ENCODE measurements around the gene SENP2.
"Not testable (repeated sequence)": the region's sequence is repeated elsewhere in the genome, so short reads cannot be mapped to it uniquely, and the experiment has no call there.

The SENP2 gene

DNA sequence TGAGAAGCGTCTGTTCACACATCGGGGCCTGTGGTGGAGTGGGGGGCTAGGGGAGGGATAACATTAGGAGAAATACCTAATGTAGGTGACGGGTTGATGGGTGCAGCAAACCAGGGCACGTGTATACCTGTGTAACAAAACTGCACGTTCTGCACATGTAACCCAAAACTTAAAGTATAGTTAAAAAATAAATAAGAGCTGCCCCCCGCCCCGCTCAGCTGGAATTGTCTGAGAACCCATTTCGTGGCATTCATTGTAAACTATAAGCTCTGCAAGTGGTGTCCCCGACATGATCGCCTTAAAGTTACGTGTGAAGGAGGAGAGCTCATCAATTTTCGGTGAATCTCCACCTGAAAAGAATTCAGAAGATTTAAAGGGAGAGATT, 26.4 kb upstream of the SENP2 start:
- DNase-seq (ENCODE audit: insufficient read length) (no peak), FAIRE-seq (no peak)
- TF ChIP-seq POLR2A (IDR thresholded peaks at IDR 0.05; ENCODE audit: low read depth, low read length) = no peak
- no peak for TF ChIP-seq TAF1 (IDR thresholded peaks at IDR 0.05; ENCODE audit: borderline replicate concordance, low read depth, low read length)
- TF ChIP-seq POLR2AphosphoS5 (IDR thresholded peaks at IDR 0.05; ENCODE audit: low read depth, low read length) = no peak

DNA sequence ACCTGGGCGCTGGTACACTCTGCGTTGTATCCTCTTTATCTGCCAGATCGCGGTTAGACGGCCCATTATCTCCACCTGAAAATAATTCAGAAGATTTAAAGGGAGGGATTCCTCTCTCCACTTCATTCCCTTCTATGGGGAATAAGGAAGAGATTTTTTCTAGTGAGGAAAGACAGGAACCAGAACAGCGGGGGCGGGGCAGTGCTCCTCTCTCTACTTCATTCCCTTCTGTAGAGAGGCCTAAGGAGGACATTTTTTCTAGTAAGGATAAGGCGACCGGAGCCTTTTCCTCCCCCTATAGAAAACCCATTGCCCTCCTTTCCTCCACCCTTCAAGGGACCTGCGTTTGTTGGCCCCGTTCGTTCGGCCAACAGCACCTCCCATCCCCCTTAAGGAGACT, 25.4 kb upstream of the SENP2 start:
- no peak for TF ChIP-seq POLR2A (IDR thresholded peaks at IDR 0.05; ENCODE audit: low read depth, low read length)
- TF ChIP-seq POLR2AphosphoS5 (IDR thresholded peaks at IDR 0.05; ENCODE audit: low read depth, low read length) = no peak
- TF ChIP-seq TAF1 (IDR thresholded peaks at IDR 0.05; ENCODE audit: borderline replicate concordance, low read depth, low read length) = no peak
- FAIRE-seq (no peak), DNase-seq (ENCODE audit: insufficient read length) (no peak)

DNA sequence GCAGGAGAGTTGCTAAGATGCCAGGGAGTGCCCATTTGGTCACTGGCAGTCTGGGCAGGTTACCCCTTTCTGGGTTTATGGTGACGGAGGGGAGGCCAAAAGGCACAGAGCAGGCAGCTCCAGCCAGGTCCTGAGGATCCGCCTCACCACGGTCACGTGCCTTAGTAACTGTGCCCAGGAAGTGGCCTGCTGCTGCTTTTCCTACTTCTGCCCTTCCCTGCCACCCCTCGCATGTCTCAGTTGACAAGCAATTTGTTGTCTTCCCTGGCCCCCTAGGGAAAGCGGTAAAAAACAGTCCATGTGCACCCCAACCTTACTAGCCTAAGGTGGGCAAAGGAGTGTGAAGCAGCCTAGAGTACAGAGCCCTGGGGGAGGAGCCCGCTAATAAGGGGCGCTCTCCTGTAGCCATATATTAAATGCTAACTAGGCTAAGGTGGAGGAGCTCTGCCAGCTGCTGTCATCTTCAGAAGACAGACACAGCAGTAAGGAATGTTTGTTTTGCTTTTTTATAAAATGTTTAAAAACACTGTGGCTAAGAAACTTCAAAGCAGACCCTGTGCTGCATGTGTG, 24.6 kb upstream of the SENP2 start:
- DNase-seq (ENCODE audit: insufficient read length) = no peak
- FAIRE-seq = no peak
- TF ChIP-seq POLR2A (IDR thresholded peaks at IDR 0.05; ENCODE audit: low read depth, low read length) = no peak
- TF ChIP-seq TAF1 (IDR thresholded peaks at IDR 0.05; ENCODE audit: borderline replicate concordance, low read depth, low read length) = no peak
- TF ChIP-seq POLR2AphosphoS5 (IDR thresholded peaks at IDR 0.05; ENCODE audit: low read depth, low read length) = no peak

DNA sequence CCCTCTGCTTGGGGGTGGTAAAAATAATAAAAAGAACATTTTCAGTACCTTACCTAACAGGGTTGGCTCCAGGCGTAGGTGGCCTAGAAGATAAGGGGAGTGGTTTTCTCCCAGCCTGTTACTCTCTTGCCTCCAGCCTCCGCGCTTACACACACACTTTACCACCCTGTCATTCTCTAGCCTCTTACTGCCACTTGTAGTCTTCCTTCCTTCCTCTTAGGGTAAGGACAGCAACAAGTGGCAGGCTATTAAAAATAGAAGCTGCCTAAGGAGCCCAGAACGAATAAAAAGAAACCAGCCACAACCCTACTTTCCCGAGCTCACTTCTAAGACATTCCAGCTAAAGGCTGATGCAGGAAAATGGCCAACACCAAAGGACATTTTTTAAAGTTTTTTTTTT, 24.1 kb upstream of the SENP2 start:
- no peak for TF ChIP-seq TAF1 (IDR thresholded peaks at IDR 0.05; ENCODE audit: borderline replicate concordance, low read depth, low read length)
- TF ChIP-seq POLR2A (IDR thresholded peaks at IDR 0.05; ENCODE audit: low read depth, low read length) = no peak
- no peak for TF ChIP-seq POLR2AphosphoS5 (IDR thresholded peaks at IDR 0.05; ENCODE audit: low read depth, low read length)
- FAIRE-seq (no peak), DNase-seq (ENCODE audit: insufficient read length) (no peak)

DNA sequence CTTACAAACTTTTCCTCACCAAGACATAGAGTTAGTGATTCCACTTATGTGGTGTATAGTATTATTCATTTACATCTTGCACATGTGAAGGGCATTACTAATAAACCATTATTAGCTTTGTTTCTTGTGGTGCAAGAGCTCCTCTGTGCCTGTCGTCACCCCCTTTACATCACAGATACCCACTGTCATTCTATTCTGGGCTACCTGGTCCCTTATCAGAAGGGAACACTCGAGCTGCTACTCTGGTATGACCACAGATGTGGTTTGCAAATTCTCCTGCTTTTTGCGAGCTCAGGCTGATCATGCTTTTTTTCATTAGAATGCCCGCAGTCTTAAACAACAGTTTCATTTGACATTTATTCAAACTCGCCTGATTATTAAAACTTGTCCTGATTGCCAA, 13.9 kb upstream of the SENP2 start:
- TF ChIP-seq POLR2AphosphoS5 (IDR thresholded peaks at IDR 0.05; ENCODE audit: low read depth, low read length) (no peak), POLR2A (IDR thresholded peaks at IDR 0.05; ENCODE audit: low read depth, low read length) (no peak), TAF1 (IDR thresholded peaks at IDR 0.05; ENCODE audit: borderline replicate concordance, low read depth, low read length) (no peak)
- FAIRE-seq (no peak), DNase-seq (ENCODE audit: insufficient read length) (no peak)

DNA sequence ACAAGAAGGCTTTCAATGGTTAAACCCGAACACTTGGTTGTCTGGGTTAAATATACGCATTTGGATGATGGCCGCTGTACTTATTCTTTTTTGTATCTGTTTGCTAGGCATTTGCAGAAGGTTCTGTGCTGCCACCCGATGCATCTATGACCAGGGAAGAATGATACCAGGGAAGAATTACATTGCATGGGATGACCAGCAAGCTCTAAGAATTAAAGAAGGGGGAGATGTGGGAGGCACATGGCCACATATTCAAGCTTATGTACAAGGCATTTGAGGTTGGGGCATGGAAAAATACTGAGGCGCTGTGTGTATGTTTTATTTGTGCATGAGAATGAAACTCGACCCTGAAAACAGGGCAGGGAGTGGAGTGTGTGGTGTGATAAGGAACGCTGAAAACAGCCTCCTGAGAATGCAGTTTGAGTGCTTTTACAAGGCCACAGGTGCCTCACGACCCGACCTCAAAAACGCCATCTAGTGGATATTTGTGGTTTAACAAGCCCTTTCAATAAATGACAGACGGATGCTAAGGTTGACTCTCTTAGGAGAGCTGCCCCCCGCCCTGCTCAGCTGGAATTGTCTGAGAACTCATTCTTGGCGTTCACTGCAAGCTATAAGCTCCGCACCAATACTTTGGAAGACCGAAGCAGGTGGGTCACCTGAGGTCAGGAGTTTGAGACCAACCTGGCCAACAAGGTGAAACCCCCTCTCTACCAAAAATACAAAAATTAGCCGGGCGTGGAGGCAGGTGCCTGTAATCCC, 10.8 kb upstream of the SENP2 start:
- peak; percentile 94 for FAIRE-seq
- not testable (repeated sequence) for DNase-seq (ENCODE audit: insufficient read length)

DNA sequence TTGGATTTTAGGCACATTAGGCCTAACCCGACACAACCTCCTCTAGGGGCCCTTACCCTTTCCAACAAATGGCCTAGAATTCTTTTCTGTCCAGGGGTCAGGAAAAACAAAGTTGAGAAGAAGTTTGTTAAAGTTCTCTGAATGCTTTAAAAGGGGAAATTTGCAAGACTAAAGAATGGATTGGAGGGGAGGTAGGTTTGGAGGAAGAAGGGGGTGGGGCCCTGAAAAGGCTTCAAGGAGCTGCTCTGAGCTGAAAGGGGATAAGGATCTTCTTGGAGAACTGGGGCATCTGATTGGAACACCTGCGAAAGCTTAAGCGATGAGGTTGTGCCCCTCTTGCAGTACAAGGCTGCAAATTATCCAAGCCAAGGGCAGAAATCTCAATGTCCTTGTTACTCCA, 3.9 kb upstream of the SENP2 start:
- TF ChIP-seq POLR2A (IDR thresholded peaks at IDR 0.05; ENCODE audit: low read depth, low read length) = no peak
- no peak for TF ChIP-seq POLR2AphosphoS5 (IDR thresholded peaks at IDR 0.05; ENCODE audit: low read depth, low read length)
- TF ChIP-seq TAF1 (IDR thresholded peaks at IDR 0.05; ENCODE audit: borderline replicate concordance, low read depth, low read length) = no peak
- no peak for FAIRE-seq
- no peak for DNase-seq (ENCODE audit: insufficient read length)

DNA sequence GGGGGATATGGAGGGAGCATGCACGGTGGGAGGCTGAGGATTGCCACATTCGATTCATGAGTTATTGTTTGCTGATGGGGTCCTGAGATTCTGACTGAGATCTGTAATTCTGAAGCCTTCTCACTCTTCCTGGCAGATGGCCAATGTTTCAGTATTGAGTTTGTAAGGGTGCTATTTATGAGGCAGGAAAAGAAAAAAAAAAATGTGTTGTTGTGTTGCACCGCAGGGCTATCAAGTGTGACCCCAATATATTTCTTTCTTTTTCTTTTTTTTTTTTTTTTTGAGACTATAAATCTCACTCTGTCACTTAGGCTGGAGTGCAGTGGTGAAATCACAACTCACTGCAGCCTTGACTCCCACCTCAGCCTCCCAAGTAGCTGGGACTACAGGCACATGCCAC, 3.2 kb upstream of the SENP2 start:
- FAIRE-seq (peak; percentile 9), DNase-seq (ENCODE audit: insufficient read length) (peak; percentile 32)
- TF ChIP-seq POLR2AphosphoS5 (IDR thresholded peaks at IDR 0.05; ENCODE audit: low read depth, low read length) (no peak), POLR2A (IDR thresholded peaks at IDR 0.05; ENCODE audit: low read depth, low read length) (no peak), TAF1 (IDR thresholded peaks at IDR 0.05; ENCODE audit: borderline replicate concordance, low read depth, low read length) (no peak)

DNA sequence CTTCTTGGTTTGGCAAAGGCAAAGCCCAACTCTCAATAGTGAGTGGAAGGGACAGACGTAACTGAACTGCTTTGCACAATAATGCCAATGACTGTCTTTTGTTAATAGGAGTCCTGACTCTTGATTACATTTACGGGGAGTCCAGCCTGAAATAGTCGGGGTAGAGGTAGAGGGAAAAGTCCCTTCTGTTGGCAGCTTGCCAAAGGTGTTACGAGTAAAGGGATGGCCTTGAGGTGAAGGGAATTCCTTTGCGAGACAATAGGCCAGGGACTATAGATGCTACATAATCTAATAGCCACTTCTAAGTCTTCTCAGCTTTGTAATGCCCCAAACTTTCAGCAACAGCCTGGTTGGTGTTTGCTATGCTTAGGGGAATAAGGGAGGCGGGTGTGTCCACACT, 2.2 kb upstream of the SENP2 start:
- TF ChIP-seq POLR2A (IDR thresholded peaks at IDR 0.05; ENCODE audit: low read depth, low read length) (no peak), TAF1 (IDR thresholded peaks at IDR 0.05; ENCODE audit: borderline replicate concordance, low read depth, low read length) (no peak), POLR2AphosphoS5 (IDR thresholded peaks at IDR 0.05; ENCODE audit: low read depth, low read length) (no peak)
- DNase-seq (ENCODE audit: insufficient read length) (no peak), FAIRE-seq (no peak)

DNA sequence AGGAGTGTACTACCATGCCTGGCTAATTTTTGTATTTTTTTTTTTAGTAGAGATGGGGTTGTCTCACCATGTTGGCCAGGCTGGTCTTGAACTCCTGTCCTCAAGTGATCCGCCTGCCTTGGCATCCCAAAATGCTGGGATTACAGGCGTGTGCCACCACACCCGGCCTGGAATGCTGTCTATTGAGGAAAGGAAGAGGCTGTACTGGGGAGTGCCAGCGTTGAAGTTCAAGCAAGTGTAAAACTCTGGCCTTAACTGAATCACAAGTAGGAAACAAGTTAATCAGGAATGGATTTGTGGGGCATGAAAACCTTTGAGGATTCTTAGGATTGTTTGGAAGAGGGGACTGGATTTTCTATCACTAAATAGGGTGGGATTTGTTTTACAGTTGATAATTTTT, 1.4 kb upstream of the SENP2 start:
- FAIRE-seq = no peak
- no peak for TF ChIP-seq POLR2A (IDR thresholded peaks at IDR 0.05; ENCODE audit: low read depth, low read length)
- TF ChIP-seq POLR2AphosphoS5 (IDR thresholded peaks at IDR 0.05; ENCODE audit: low read depth, low read length) = no peak
- TF ChIP-seq TAF1 (IDR thresholded peaks at IDR 0.05; ENCODE audit: borderline replicate concordance, low read depth, low read length) = no peak
- DNase-seq (ENCODE audit: insufficient read length) = no peak

DNA sequence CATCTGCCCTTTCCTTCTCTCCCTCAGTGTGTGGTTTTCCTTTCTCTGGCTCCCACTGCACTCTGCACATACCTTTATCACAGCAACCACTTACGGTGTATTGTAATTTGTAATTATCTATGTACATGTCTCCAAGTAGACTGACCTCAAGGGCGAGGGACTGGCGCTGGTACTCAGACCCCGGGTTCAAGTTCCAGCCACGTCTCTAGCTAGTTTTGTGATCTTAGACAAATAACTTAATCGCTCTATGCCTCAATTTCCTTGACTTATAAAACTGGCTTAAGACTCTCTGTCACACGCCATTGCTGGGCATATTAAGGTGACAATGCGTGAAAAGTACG, 607 bp upstream of the SENP2 start:
- FAIRE-seq (no peak), DNase-seq (ENCODE audit: insufficient read length) (no peak)
- no peak for TF ChIP-seq TAF1 (IDR thresholded peaks at IDR 0.05; ENCODE audit: borderline replicate concordance, low read depth, low read length)
- no peak for TF ChIP-seq POLR2AphosphoS5 (IDR thresholded peaks at IDR 0.05; ENCODE audit: low read depth, low read length)
- no peak for TF ChIP-seq POLR2A (IDR thresholded peaks at IDR 0.05; ENCODE audit: low read depth, low read length)

DNA sequence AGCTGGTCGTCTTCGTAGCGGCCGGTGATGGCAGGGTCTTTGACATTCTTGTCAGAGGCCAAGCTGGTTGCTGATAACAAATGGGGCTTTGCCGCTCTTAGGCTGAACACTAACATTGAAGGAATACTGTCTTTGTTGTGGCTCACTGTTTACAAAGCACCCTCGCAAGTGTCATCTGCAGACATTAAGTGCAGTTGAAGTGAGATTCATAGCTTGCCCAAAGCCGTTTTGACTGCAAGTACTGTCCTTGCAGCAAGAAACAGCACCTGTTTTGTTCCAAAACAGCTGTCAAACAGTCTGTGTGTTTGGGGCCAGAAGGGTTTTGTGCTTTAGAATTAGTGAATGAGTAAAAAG, 568 bp downstream of the SENP2 start:
- DNase-seq (ENCODE audit: insufficient read length) = no peak
- TF ChIP-seq TAF1 (IDR thresholded peaks at IDR 0.05; ENCODE audit: borderline replicate concordance, low read depth, low read length) (no peak), POLR2A (IDR thresholded peaks at IDR 0.05; ENCODE audit: low read depth, low read length) (no peak), POLR2AphosphoS5 (IDR thresholded peaks at IDR 0.05; ENCODE audit: low read depth, low read length) (no peak)
- FAIRE-seq = no peak
